KOPT-K1 (cell line): Measurements from ENCODE around the gene ASB7.
"Not testable (repeated sequence)": the region's sequence is repeated elsewhere in the genome, so short reads cannot be mapped to it uniquely, and the experiment has no call there.

Experiments used
- H3K27ac ChIP-seq: fragments of 200-600 bp; sonication (generic); 2 replicates; pipeline ENCODE4 v1.5.1; 2016; ENCODE audit warnings: antibody characterized with exemption, mild to moderate bottlenecking, low read depth, low read length; ENCODE audit not compliant: poor library complexity, severe bottlenecking
- H3K36me3 ChIP-seq: fragments of 200-600 bp; sonication (generic); 2 replicates; pipeline ENCODE4 v1.5.1; 2017; ENCODE audit warnings: antibody characterized with exemption, mild to moderate bottlenecking, low read length, moderate library complexity; ENCODE audit not compliant: insufficient read depth
- H3K9me3 ChIP-seq: fragments of 200-600 bp; sonication (generic); 2 replicates; pipeline ENCODE4 v1.5.1; 2017; ENCODE audit warnings: antibody characterized with exemption, low read length, mild to moderate bottlenecking; ENCODE audit not compliant: insufficient read depth, poor library complexity, severe bottlenecking

The ASB7 gene

GRCh38 chr15:100588638-100589242 lies 13.6 kb upstream of the ASB7 start:
- Histone ChIP-seq H3K27ac (no peak overlapping the region), H3K9me3 (peaks cover 74% of the 10 kb centered on the region), H3K36me3 (peaks cover 21% of the 10 kb centered on the region; the same call in 1 of the 2 replicates)

GRCh38 chr15:100591163-100591562 lies 11.2 kb upstream of the ASB7 start:
- not testable (repeated sequence) for H3K36me3 ChIP-seq, H3K27ac ChIP-seq
- H3K9me3 ChIP-seq: peaks cover 59% of the 10 kb centered on the region

GRCh38 chr15:100591835-100592234 lies 10.6 kb upstream of the ASB7 start:
- Histone ChIP-seq H3K36me3 (peaks cover 3% of the 10 kb centered on the region), H3K9me3 (peaks cover 56% of the 10 kb centered on the region), H3K27ac (no peak overlapping the region)

GRCh38 chr15:100592898-100593297 lies 9.5 kb upstream of the ASB7 start:
- Histone ChIP-seq H3K27ac (no peak overlapping the region), H3K36me3 (peaks cover 3% of the 10 kb centered on the region), H3K9me3 (peaks cover 45% of the 10 kb centered on the region)

GRCh38 chr15:100593431-100593830 lies 9.0 kb upstream of the ASB7 start:
- Histone ChIP-seq H3K36me3 (peaks cover 3% of the 10 kb centered on the region), H3K9me3 (peaks cover 40% of the 10 kb centered on the region)

GRCh38 chr15:100595964-100596363 lies 6.4 kb upstream of the ASB7 start:
- Histone ChIP-seq H3K27ac (peak overlapping the region; percentile 81), H3K9me3 (peaks cover 14% of the 10 kb centered on the region), H3K36me3 (peaks cover 3% of the 10 kb centered on the region)

More at GRCh38 chr15:100593431-100593830, 9.0 kb upstream of the ASB7 start:
- H3K27ac ChIP-seq: no peak overlapping the region

GRCh38 chr15:100596792-100597191 lies 5.6 kb upstream of the ASB7 start:
- peaks cover 6% of the 10 kb centered on the region for H3K9me3 ChIP-seq
- H3K36me3 ChIP-seq: peaks cover under 1% of the 10 kb centered on the region
- peak overlapping the region; percentile 81 for H3K27ac ChIP-seq

GRCh38 chr15:100597862-100598261 lies 4.5 kb upstream of the ASB7 start:
- H3K27ac ChIP-seq: peak overlapping the region; percentile 81
- H3K9me3 ChIP-seq: no peaks in the 10 kb centered on the region
- no peaks in the 10 kb centered on the region; the same call in 1 of the 2 replicates for H3K36me3 ChIP-seq

- Histone ChIP-seq H3K36me3 (no peaks in the 10 kb centered on the region; the same call in 1 of the 2 replicates), H3K27ac (peak overlapping the region; percentile 33), H3K9me3 (no peaks in the 10 kb centered on the region)
These were observed 3.7 kb upstream of the ASB7 start for GRCh38 chr15:100598655-100599054.

- H3K36me3 ChIP-seq: peaks cover 11% of the 10 kb centered on the region; the same call in 1 of the 2 replicates
- H3K27ac ChIP-seq: peak overlapping the region; percentile 71
- no peaks in the 10 kb centered on the region for H3K9me3 ChIP-seq
These were observed 1.2 kb upstream of the ASB7 start for GRCh38 chr15:100601163-100601562.

- peak overlapping the region; percentile 71 for H3K27ac ChIP-seq
- H3K9me3 ChIP-seq: no peaks in the 10 kb centered on the region
- peaks cover 13% of the 10 kb centered on the region; the same call in 1 of the 2 replicates for H3K36me3 ChIP-seq
These were observed 749 bp upstream of the ASB7 start for GRCh38 chr15:100601617-100602063.

GRCh38 chr15:100602823-100603393 lies 519 bp downstream of the ASB7 start:
- Histone ChIP-seq H3K27ac (peak overlapping the region; percentile 80), H3K36me3 (peaks cover 22% of the 10 kb centered on the region), H3K9me3 (no peaks in the 10 kb centered on the region)

- no peak overlapping the region for H3K27ac ChIP-seq
- no peaks in the 10 kb centered on the region for H3K9me3 ChIP-seq
- H3K36me3 ChIP-seq: peaks cover 83% of the 10 kb centered on the region
These were observed 10.2 kb downstream of the ASB7 start for GRCh38 chr15:100612539-100612938.

GRCh38 chr15:100613208-100613607 lies 10.8 kb downstream of the ASB7 start:
- Histone ChIP-seq H3K9me3 (no peaks in the 10 kb centered on the region), H3K36me3 (peaks cover 76% of the 10 kb centered on the region), H3K27ac (no peak overlapping the region)

- peaks cover 76% of the 10 kb centered on the region for H3K36me3 ChIP-seq
- no peak overlapping the region for H3K27ac ChIP-seq
- H3K9me3 ChIP-seq: no peaks in the 10 kb centered on the region
These were observed 11.9 kb downstream of the ASB7 start for GRCh38 chr15:100614336-100614735.

- no peak overlapping the region for H3K27ac ChIP-seq
- H3K36me3 ChIP-seq: peaks cover 74% of the 10 kb centered on the region
- H3K9me3 ChIP-seq: no peaks in the 10 kb centered on the region
These were observed 12.5 kb downstream of the ASB7 start for GRCh38 chr15:100614918-100615317.
